OCI-LY3 (cell line): Measurements from ENCODE around the gene OMA1.

Source experiments
- H2AFZ ChIP-seq: fragments of 200-600, 300-600 bp; shearing (Covaris generic); 2 replicates; pipeline ENCODE4 v1.6.0; 2014; ENCODE audit warnings: antibody characterized with exemption, low read depth, low read length
- H3K27ac ChIP-seq: fragments of 200-600, 300-600 bp; sonication (generic); 2 replicates; pipeline ENCODE4 v1.5.1; 2014; ENCODE audit warnings: mild to moderate bottlenecking, low read length, moderate library complexity, mixed read lengths
- H3K27me3 ChIP-seq: fragments of 200-600, 300-600 bp; sonication (generic); 2 replicates; pipeline ENCODE4 v1.6.1; 2014; ENCODE audit warnings: low read depth, low read length, mixed read lengths
- H3K36me3 ChIP-seq: fragments of 200-600, 300-600 bp; sonication (generic); replicated peaks from 2 replicates; pipeline ENCODE3; 2014; ENCODE audit warnings: low read depth, low read length, mixed read lengths
- H3K4me1 ChIP-seq: fragments of 300-600, 200-600 bp; sonication (generic); 2 replicates; pipeline ENCODE4 v1.6.1; 2014; ENCODE audit warnings: low read length, mixed read lengths
- H3K4me2 ChIP-seq: fragments of 200-600, 300-600 bp; sonication (generic); 2 replicates; pipeline ENCODE4 v1.6.1; 2014; ENCODE audit warnings: low read length, mixed read lengths
- H3K4me3 ChIP-seq: fragments of 300-600, 200-600 bp; sonication (generic); 2 replicates; pipeline ENCODE4 v1.5.1; 2014; ENCODE audit warnings: antibody characterized with exemption, mild to moderate bottlenecking, low read length, moderate library complexity
- H3K79me2 ChIP-seq: fragments of 300-600, 200-600 bp; shearing (Covaris generic); 2 replicates; pipeline ENCODE4 v1.6.1; 2014; ENCODE audit warnings: mild to moderate bottlenecking, low read length, mixed read lengths
- H3K9ac ChIP-seq: fragments of 300-600, 200-600 bp; shearing (Covaris generic); 2 replicates; pipeline ENCODE4 v1.6.0; 2014; ENCODE audit warnings: mild to moderate bottlenecking, low read length, moderate library complexity
- H3K9me3 ChIP-seq: fragments of 200-600, 300-600 bp; shearing (Covaris generic); 2 replicates; pipeline ENCODE4 v1.6.1; 2014; ENCODE audit warnings: low read length, mixed read lengths; ENCODE audit not compliant: insufficient read depth
- H4K20me1 ChIP-seq: fragments of 200-600, 300-600 bp; sonication (generic); 2 replicates; pipeline ENCODE4 v1.6.1; 2016; ENCODE audit warnings: low read length, mixed read lengths; ENCODE audit not compliant: insufficient read depth
- EZH2phosphoT487 ChIP-seq: fragments of 200-600 bp; shearing (Covaris generic); IDR thresholded peaks from 2 replicates; pipeline ENCODE4 v1.6.1; 2018; ENCODE audit warnings: antibody characterized with exemption, mixed run types, low read depth
- TF ChIP-seq, protein P1 (sequence below): fragments of 200-600, 300-600 bp; sonication (generic); IDR thresholded peaks from 2 replicates; pipeline ENCODE4 v1.5.1; 2014; ENCODE audit warnings: antibody characterized with exemption, low read length, low read depth

OMA1 gene

DNA sequence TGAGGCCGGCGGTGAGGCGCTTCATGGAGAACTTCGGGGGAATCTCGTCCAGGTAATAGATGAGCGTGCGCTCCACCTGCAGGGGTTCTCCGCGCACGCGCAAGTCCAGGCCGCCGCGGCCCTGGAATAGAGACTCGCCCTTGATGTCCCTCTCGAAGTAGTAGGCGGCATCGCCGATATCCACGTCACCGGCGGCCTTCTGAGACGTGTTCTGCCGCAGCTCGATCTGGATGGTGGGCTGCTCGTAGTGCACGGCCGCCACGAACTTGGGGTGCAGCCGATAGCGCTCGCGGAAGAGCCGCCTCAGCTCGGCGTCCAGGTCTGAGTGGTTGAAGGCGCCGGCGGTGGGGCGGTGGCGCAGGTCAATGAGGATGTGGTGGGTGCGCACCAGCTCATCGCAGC, 29.8 kb upstream of the OMA1 start:
- no peak overlapping the region for H3K4me2 ChIP-seq
- no peaks in the 10 kb centered on the region for H3K79me2 ChIP-seq
- peaks cover 14% of the 10 kb centered on the region for H4K20me1 ChIP-seq
- no peak overlapping the region for H3K4me3 ChIP-seq
- H3K4me1 ChIP-seq = peaks cover 28% of the 10 kb centered on the region
- no peak overlapping the region for H3K9ac ChIP-seq
- H3K9me3 ChIP-seq = no peaks in the 10 kb centered on the region
- H3K27ac ChIP-seq = no peak overlapping the region
- TF ChIP-seq, protein P1, sequence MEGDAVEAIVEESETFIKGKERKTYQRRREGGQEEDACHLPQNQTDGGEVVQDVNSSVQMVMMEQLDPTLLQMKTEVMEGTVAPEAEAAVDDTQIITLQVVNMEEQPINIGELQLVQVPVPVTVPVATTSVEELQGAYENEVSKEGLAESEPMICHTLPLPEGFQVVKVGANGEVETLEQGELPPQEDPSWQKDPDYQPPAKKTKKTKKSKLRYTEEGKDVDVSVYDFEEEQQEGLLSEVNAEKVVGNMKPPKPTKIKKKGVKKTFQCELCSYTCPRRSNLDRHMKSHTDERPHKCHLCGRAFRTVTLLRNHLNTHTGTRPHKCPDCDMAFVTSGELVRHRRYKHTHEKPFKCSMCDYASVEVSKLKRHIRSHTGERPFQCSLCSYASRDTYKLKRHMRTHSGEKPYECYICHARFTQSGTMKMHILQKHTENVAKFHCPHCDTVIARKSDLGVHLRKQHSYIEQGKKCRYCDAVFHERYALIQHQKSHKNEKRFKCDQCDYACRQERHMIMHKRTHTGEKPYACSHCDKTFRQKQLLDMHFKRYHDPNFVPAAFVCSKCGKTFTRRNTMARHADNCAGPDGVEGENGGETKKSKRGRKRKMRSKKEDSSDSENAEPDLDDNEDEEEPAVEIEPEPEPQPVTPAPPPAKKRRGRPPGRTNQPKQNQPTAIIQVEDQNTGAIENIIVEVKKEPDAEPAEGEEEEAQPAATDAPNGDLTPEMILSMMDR = no peak
- TF ChIP-seq EZH2phosphoT487 = no peak
- H3K36me3 ChIP-seq = no peaks in the 10 kb centered on the region
- H2AFZ ChIP-seq = no peak overlapping the region
- H3K27me3 ChIP-seq = peaks cover 47% of the 10 kb centered on the region

DNA sequence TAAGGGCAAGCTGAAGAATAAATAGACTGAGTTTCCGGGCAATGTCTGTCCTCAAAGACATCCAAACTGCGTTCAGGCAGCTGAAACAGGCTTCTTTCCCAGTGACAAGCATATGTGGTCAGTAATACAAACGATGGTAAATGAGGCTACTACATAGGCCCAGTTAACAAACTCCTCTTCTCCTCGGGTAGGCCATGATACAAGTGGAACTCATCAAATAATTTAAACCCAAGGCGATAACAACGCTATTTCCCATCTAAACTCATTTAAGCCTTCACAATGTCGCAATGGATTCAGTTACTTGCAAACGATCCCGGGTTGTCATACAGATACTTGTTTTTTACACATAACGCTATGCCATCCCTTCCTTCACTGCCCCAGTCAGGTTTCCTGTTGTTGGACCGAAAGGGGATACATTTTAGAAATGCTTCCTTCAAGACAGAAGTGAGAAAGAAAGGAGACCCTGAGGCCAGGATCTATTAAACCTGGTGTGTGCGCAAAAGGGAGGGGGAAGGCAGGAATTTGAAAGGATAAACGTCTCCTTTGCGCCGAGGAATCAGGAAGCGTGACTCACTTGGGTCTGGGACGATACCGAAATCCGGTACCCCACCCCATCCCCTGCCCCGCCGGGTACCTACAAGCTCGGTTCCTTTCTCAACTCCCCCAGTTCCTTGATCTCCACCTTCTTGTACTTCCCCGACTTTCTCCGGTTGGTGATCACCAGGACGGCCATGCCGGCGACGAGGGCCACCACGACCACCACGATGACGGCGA, 29.2 kb upstream of the OMA1 start:
- no peak overlapping the region for H2AFZ ChIP-seq
- no peak overlapping the region for H3K4me2 ChIP-seq
- H3K27me3 ChIP-seq = peaks cover 47% of the 10 kb centered on the region
- no peak overlapping the region for H3K9ac ChIP-seq
- no peaks in the 10 kb centered on the region for H3K36me3 ChIP-seq
- H3K9me3 ChIP-seq = no peaks in the 10 kb centered on the region
- no peaks in the 10 kb centered on the region for H3K79me2 ChIP-seq
- H4K20me1 ChIP-seq = peaks cover 14% of the 10 kb centered on the region
- H3K4me3 ChIP-seq = no peak overlapping the region
- no peak overlapping the region for H3K27ac ChIP-seq
- peaks cover 28% of the 10 kb centered on the region for H3K4me1 ChIP-seq
- TF ChIP-seq EZH2phosphoT487 = no peak
- TF ChIP-seq, protein P1 = no peak

- no peaks in the 10 kb centered on the region for H3K79me2 ChIP-seq
- TF ChIP-seq EZH2phosphoT487 = no peak
- TF ChIP-seq, protein P1 = no peak
- no peak overlapping the region for H3K9ac ChIP-seq
- no peaks in the 10 kb centered on the region for H3K9me3 ChIP-seq
- no peak overlapping the region for H3K27ac ChIP-seq
- H3K36me3 ChIP-seq = no peaks in the 10 kb centered on the region
- peaks cover 14% of the 10 kb centered on the region for H4K20me1 ChIP-seq
- peaks cover 28% of the 10 kb centered on the region for H3K4me1 ChIP-seq
- no peak overlapping the region for H2AFZ ChIP-seq
- no peak overlapping the region for H3K4me2 ChIP-seq
- H3K27me3 ChIP-seq = peaks cover 56% of the 10 kb centered on the region
- no peak overlapping the region for H3K4me3 ChIP-seq
Observed at GRCh38 chr1:58574816-58575215, 28.3 kb upstream of the OMA1 start.

- H4K20me1 ChIP-seq = peaks cover 14% of the 10 kb centered on the region
- H3K9me3 ChIP-seq = no peaks in the 10 kb centered on the region
- H3K27ac ChIP-seq = no peak overlapping the region
- H3K36me3 ChIP-seq = no peaks in the 10 kb centered on the region
- H3K27me3 ChIP-seq = peaks cover 62% of the 10 kb centered on the region
- TF ChIP-seq, protein P1 = no peak
- 0 out of 2 replicates have a peak, but pooled peaks have one; percentile 48 for TF ChIP-seq EZH2phosphoT487
- peak overlapping the region; percentile 48; the same call in 1 of the 2 replicates for H3K4me3 ChIP-seq
- peak overlapping the region; percentile 56 for H3K4me2 ChIP-seq
- H3K4me1 ChIP-seq = peaks cover 28% of the 10 kb centered on the region
- no peaks in the 10 kb centered on the region for H3K79me2 ChIP-seq
- H2AFZ ChIP-seq = no peak overlapping the region
- H3K9ac ChIP-seq = no peak overlapping the region
Observed at GRCh38 chr1:58573705-58574591, 27.4 kb upstream of the OMA1 start.
